Omental fat pad (tissue), 4 donors: Measurements from ENCODE around the gene PAN2. TPM values are rescaled to one million over a fixed set of nuclear protein-coding genes. Genes with fewer than 3 reads are reported as not detected.
A peak's percentile ranks its signal among the peaks of the same experiment; 100 is the strongest.

ENCODE experiments used
- ATAC-seq: fragments of 150-250 bp; one replicate; pipeline ENCODE4 v1.9.1; 2016; ENCODE audit warnings: mild to moderate bottlenecking, moderate library complexity; ENCODE audit not compliant: low FRiP score
- DNase-seq: peaks from one replicate; pipeline ENCODE4 v3.0.0-alpha.2; 2019; ENCODE audit warnings: low spot score
- CTCF ChIP-seq, 3 donors: fragments of 450-650 bp; IDR thresholded peaks; one replicate each; pipeline ENCODE4 v1.5.1; 2016 to 2017; ENCODE audit warnings: antibody characterized with exemption in 3 of 3, mild to moderate bottlenecking in 3 of 3, moderate library complexity in 2 of 3
- small RNA-seq: library from RNA; depleted of rRNA; stranded (forward); fragments of <200 nt; gene quantifications from one replicate; pipeline ENCODE3, GENCODE V24; 2016
- total RNA-seq, 4 donors: library from RNA; depleted of rRNA; stranded (reverse); fragments of >200 nt; gene quantifications; one replicate each; pipeline ENCODE4 v1.1.0, GENCODE V29; 2016

The PAN2 gene
- total RNA-seq, 4 donors from 2014 or later, result 17.3 to 57.8 (median 40.7) TPM

- peak in 1 of 3 donors; percentile 19 for TF ChIP-seq CTCF (IDR thresholded peaks at IDR 0.05)
- DNase-seq (peak; percentile 76), ATAC-seq (peak; percentile 95)
These were observed 66.9 kb downstream of the PAN2 start, which contains the start of gene COQ10A for GRCh38 chr12:56266693-56267442. Gene COQ10A (plus strand): TSS chr12:56266942. CDS start chr12:56267119, 177 bp downstream.

Small RNAs within 50 kb of the gene (small RNA-seq; reads per million reads assigned to genes)
- not detected for gene RNU7-40P

Other genes starting within 250 kb of the PAN2 start
- 100 to 1,000 TPM in 3 of 4 donors, 10 to 100 TPM in 1; 90.2 to 232 (median 119) TPM for gene PA2G4, start 229.4 kb downstream of the PAN2 start, total RNA-seq
- gene RPL41, start 217.4 kb downstream of the PAN2 start, total RNA-seq, result 1,000 to 10,000 TPM; 2,553 to 3,094 (median 2,929) TPM
- 1 to 10 TPM; 3.5 to 5.5 (median 4.9) TPM for gene ZC3H10, start 215.7 kb downstream of the PAN2 start, total RNA-seq
- 100 to 1,000 TPM; 129 to 447 (median 345) TPM for gene ESYT1, start 205.7 kb downstream of the PAN2 start, total RNA-seq
- 10 to 100 TPM; 25.8 to 42.4 (median 31.8) TPM for gene MYL6B, start 181.4 kb downstream of the PAN2 start, total RNA-seq
- gene MYL6, start 175.6 kb downstream of the PAN2 start, total RNA-seq, result 1,000 to 10,000 TPM; 2,379 to 4,265 (median 3,293) TPM
- 100 to 1,000 TPM in 1 of 4 donors, 10 to 100 TPM in 3; 65.5 to 101 (median 82.1) TPM for gene SMARCC2, start 144.5 kb downstream of the PAN2 start, total RNA-seq
- gene RNF41, start 112.1 kb downstream of the PAN2 start, total RNA-seq, result 100 to 1,000 TPM in 1 of 4 donors, 10 to 100 TPM in 3; 50.0 to 128 (median 76.2) TPM
- 10 to 100 TPM; 13.2 to 24.3 (median 17.2) TPM for gene NABP2, start 109.7 kb downstream of the PAN2 start, total RNA-seq
- not detected for gene SLC39A5, start 103.9 kb downstream of the PAN2 start, total RNA-seq
- 10 to 100 TPM; 13.6 to 19.2 (median 16.8) TPM for gene ANKRD52, start 75.6 kb downstream of the PAN2 start, total RNA-seq
- 10 to 100 TPM in 3 of 4 donors, 1 to 10 TPM in 1; 9.0 to 18.1 (median 13.5) TPM for gene COQ10A, start 67.1 kb downstream of the PAN2 start, total RNA-seq
- 100 to 1,000 TPM; 143 to 210 (median 194) TPM for gene CS, start 33.7 kb downstream of the PAN2 start, total RNA-seq
- gene CNPY2, start 18.0 kb downstream of the PAN2 start, total RNA-seq, result 10 to 100 TPM; 60.4 to 77.8 (median 69.7) TPM
- 1 to 10 TPM in 1 of 4 donors, not detected in 3; 2.2 TPM for gene IL23A, start 4.9 kb upstream of the PAN2 start, total RNA-seq
- gene STAT2, start 26.1 kb upstream of the PAN2 start, total RNA-seq, result 100 to 1,000 TPM; 137 to 256 (median 177) TPM
- gene APOF, start 28.9 kb upstream of the PAN2 start, total RNA-seq, result not detected
- gene TIMELESS, start 115.4 kb upstream of the PAN2 start, total RNA-seq, result 1 to 10 TPM; 3.2 to 6.8 (median 4.3) TPM
- not detected for gene MIP, start 120.7 kb upstream of the PAN2 start, total RNA-seq
- 1 to 10 TPM; 2.3 to 4.7 (median 2.9) TPM for gene SPRYD4, start 134.6 kb upstream of the PAN2 start, total RNA-seq
- gene GLS2, start 154.2 kb upstream of the PAN2 start, total RNA-seq, result 1 to 10 TPM in 2 of 4 donors, under 1 TPM in 1, not detected in 1; 0.88 to 2.6 (median 1.7) TPM
- gene RBMS2, start 187.8 kb upstream of the PAN2 start, total RNA-seq, result 10 to 100 TPM; 22.2 to 63.8 (median 30.6) TPM